KMS-11 (cell line): ENCODE measurements around the gene WNT5B.

Experiments used
- H2AFZ ChIP-seq: fragments of 200-600 bp; sonication (generic); 2 replicates; pipeline ENCODE4 v1.6.1; 2016; ENCODE audit warnings: antibody characterized with exemption, mixed run types, low read depth
- H3K27ac ChIP-seq: fragments of 200-600 bp; sonication (generic); 2 replicates; pipeline ENCODE4 v1.6.1; 2016; ENCODE audit warnings: mild to moderate bottlenecking, mixed run types
- H3K27me3 ChIP-seq: fragments of 200-600 bp; sonication (generic); 2 replicates; pipeline ENCODE4 v1.6.1; 2017; ENCODE audit warnings: mild to moderate bottlenecking, low read depth, mixed run types, moderate library complexity; ENCODE audit not compliant: insufficient read depth
- H3K36me3 ChIP-seq: fragments of 200-600 bp; sonication (generic); 2 replicates; pipeline ENCODE4 v1.6.1; 2017; ENCODE audit warnings: mild to moderate bottlenecking, mixed run types; ENCODE audit not compliant: insufficient read depth
- H3K4me1 ChIP-seq: fragments of 200-600 bp; sonication (generic); 2 replicates; pipeline ENCODE4 v1.6.1; 2016; ENCODE audit warnings: mild to moderate bottlenecking, low read depth, mixed run types; ENCODE audit not compliant: poor library complexity, severe bottlenecking
- H3K4me2 ChIP-seq: fragments of 200-600 bp; sonication (generic); 2 replicates; pipeline ENCODE4 v1.7.0; 2016; ENCODE audit warnings: mild to moderate bottlenecking, mixed run types
- H3K4me3 ChIP-seq: fragments of 200-600 bp; sonication (generic); IDR thresholded peaks from 2 replicates; pipeline ENCODE4 v1.6.1; 2017; ENCODE audit warnings: low read depth, low read length, mixed read lengths; ENCODE audit not compliant: insufficient read depth
- H3K79me2 ChIP-seq: fragments of 200-600 bp; sonication (generic); 2 replicates; pipeline ENCODE4 v1.6.1; 2016; ENCODE audit warnings: low read depth, mixed run types; ENCODE audit not compliant: insufficient read depth
- H3K9ac ChIP-seq: fragments of 200-600 bp; sonication (generic); 2 replicates; pipeline ENCODE4 v1.6.1; 2016; ENCODE audit warnings: mild to moderate bottlenecking, mixed run types
- H4K20me1 ChIP-seq: fragments of 200-600 bp; sonication (generic); 2 replicates; pipeline ENCODE4 v1.6.1; 2016; ENCODE audit warnings: mild to moderate bottlenecking, mixed run types; ENCODE audit not compliant: insufficient read depth
- TF ChIP-seq, protein P1 (sequence below): fragments of 200-600 bp; sonication (generic); conservative IDR thresholded peaks from 2 replicates; pipeline ENCODE4 v1.6.1; 2017; ENCODE audit warnings: low read depth, mild to moderate bottlenecking, antibody characterized with exemption, low read length, moderate library complexity, mixed read lengths

The WNT5B gene

DNA sequence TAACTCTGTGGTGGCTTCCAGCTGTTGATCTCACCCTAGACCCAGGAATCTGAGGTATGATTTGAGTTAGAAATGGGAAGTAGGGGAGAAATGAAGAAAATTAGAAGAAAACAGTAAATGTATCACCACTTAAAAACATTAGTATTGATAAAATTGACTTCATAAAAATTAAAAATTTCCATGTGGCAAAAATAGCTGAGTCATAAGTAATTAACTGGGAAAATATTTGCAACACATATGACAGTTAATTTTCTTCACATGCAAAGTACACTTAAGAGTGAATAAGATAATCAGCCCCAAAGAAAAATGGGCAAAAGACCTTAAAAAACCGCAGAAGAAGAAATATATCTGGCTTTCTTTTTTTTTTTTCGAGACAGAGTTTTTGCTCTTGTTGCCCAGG is 36.3 kb downstream of the WNT5B start:
- Histone ChIP-seq H4K20me1 (no peaks in the 10 kb centered on the region), H3K9ac (no peak overlapping the region), H3K36me3 (no peaks in the 10 kb centered on the region), H3K79me2 (no peaks in the 10 kb centered on the region), H3K27me3 (no peaks in the 10 kb centered on the region), H2AFZ (no peak overlapping the region), H3K27ac (no peak overlapping the region), H3K4me3 (no peak overlapping the region), H3K4me2 (no peak overlapping the region), H3K4me1 (no peaks in the 10 kb centered on the region)
- TF ChIP-seq, protein P1, sequence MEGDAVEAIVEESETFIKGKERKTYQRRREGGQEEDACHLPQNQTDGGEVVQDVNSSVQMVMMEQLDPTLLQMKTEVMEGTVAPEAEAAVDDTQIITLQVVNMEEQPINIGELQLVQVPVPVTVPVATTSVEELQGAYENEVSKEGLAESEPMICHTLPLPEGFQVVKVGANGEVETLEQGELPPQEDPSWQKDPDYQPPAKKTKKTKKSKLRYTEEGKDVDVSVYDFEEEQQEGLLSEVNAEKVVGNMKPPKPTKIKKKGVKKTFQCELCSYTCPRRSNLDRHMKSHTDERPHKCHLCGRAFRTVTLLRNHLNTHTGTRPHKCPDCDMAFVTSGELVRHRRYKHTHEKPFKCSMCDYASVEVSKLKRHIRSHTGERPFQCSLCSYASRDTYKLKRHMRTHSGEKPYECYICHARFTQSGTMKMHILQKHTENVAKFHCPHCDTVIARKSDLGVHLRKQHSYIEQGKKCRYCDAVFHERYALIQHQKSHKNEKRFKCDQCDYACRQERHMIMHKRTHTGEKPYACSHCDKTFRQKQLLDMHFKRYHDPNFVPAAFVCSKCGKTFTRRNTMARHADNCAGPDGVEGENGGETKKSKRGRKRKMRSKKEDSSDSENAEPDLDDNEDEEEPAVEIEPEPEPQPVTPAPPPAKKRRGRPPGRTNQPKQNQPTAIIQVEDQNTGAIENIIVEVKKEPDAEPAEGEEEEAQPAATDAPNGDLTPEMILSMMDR = no peak

DNA sequence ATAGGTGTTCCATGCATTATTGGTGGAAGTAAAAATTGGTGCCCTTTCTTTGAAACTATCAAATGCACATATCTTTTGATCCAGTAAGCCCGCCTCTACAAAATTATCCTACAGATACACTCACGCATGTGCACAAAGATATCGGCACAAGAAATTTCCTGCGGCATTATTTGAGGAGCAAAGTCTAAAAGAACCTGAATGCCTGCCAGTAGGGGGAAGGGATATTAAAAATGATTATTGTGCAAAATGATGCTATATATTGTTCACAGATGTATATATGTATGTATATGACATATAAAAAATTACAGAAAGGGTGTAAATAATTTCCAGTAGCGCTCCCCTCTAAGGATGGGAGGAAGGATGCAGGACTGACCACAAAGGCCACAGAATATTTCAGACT is 37.2 kb downstream of the WNT5B start:
- Histone ChIP-seq H3K27me3 (no peaks in the 10 kb centered on the region), H3K9ac (no peak overlapping the region), H3K79me2 (no peaks in the 10 kb centered on the region), H2AFZ (no peak overlapping the region), H3K36me3 (no peaks in the 10 kb centered on the region), H4K20me1 (no peaks in the 10 kb centered on the region), H3K27ac (no peak overlapping the region), H3K4me3 (no peak overlapping the region), H3K4me1 (no peaks in the 10 kb centered on the region), H3K4me2 (no peak overlapping the region)
- TF ChIP-seq, protein P1 = no peak

DNA sequence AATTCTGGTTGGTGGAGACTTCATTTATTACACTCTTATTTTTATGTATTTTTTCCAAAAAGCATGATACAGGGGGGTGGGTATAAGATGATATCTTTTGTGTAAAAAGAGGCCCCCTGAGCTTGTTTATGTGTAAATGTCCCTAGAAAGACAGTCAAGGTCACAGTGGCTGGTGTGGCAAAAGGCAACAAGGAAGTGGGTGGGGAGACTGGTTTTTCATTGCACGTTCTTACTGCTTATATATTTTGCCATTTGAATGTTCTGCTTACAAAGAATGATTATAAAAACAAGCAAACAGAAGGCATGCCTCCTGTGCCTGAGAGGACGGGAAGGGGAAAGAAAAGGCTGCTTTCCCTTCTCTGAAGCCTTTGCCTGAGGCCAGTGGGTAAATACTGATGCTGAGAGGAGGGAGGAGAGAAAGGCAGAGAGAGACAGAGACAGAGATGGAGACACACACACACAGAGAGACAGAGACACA is 37.7 kb downstream of the WNT5B start:
- Histone ChIP-seq H4K20me1 (no peaks in the 10 kb centered on the region), H3K4me2 (no peak overlapping the region), H3K9ac (no peak overlapping the region), H3K79me2 (no peaks in the 10 kb centered on the region), H3K27ac (no peak overlapping the region), H2AFZ (no peak overlapping the region), H3K4me1 (no peaks in the 10 kb centered on the region), H3K36me3 (no peaks in the 10 kb centered on the region), H3K27me3 (no peaks in the 10 kb centered on the region), H3K4me3 (no peak overlapping the region)
- TF ChIP-seq, protein P1 = no peak

DNA sequence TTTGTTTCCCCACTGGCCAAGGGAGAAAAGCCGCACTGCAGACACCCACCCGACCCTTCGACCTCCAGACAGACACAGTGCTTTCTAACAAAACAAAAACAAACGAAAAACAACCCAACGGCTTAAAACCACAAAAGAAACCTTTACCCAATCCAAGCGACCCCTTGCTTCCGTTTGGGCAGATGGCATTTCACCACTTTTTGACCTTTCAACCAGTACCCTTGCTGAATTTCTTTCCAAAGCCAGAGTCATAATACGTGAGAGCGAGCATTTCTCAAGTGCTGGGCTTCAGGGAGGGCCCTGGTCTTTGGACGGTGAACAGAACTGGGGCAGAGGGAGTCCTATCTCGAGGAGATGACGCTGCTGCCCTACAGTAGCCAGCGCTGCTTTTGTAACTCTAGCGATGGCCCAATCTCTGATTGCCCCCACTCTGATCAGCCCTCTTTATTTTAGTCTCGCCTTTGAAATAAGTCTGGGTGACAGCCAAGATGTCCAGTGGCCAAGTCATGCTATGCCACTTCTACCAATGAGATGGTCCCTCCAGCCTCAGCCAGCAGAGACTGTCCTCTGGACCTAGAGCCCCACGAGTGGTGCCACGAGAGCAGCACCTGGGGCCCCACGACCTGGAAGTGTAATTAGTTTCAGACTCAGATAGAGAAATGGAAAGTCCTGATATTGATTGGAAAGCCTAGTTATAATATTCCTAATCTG is 40.0 kb downstream of the WNT5B start:
- H3K36me3 ChIP-seq = no peaks in the 10 kb centered on the region
- H3K79me2 ChIP-seq = no peaks in the 10 kb centered on the region
- no peaks in the 10 kb centered on the region for H3K4me1 ChIP-seq
- H3K4me2 ChIP-seq = no peak overlapping the region
- no peak overlapping the region for H3K27ac ChIP-seq
- TF ChIP-seq, protein P1 = no peak
- H3K4me3 ChIP-seq = no peak overlapping the region
- no peaks in the 10 kb centered on the region for H3K27me3 ChIP-seq
- no peak overlapping the region for H2AFZ ChIP-seq
- H4K20me1 ChIP-seq = no peaks in the 10 kb centered on the region
- H3K9ac ChIP-seq = no peak overlapping the region
